ENCODE results near the gene SEC14L6.
"Not testable (repeated sequence)": the region's sequence is repeated elsewhere in the genome, so short reads cannot be mapped to it uniquely, and the experiment has no call there.

SEC14L6 gene

DNA sequence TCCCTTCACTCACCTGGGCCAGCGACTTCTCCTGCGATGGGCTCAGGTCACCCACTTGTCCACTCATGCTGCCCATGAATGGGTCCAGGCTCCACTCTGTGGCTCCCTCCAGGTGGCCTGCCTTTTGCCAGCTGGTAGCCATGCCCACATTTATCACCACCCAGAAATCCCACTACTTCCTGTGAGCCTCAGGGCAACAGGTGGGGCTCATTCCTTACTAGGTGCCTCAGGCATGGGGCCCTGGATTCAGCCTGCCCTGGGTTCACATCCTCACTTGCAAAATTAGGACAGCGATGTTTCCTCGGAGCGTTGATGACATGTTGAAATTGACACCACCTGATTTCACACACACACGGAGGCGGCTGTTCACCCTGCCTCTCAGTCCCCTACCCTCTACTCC lies at the start of gene SEC14L6:
Gene SEC14L6 (minus strand): TSS at position 126 of the 400 bp plus-strand sequence. CDS start 59 bp downstream, at position 67.
- in situ Hi-C loops (cut with HindIII; ENCODE audit: low pct_ligation_motif_present, low pct_unique_long_range_greater_than_20kb, low sequenced_read_pairs) = no loop called here
- no peak for DNase-seq

DNA sequence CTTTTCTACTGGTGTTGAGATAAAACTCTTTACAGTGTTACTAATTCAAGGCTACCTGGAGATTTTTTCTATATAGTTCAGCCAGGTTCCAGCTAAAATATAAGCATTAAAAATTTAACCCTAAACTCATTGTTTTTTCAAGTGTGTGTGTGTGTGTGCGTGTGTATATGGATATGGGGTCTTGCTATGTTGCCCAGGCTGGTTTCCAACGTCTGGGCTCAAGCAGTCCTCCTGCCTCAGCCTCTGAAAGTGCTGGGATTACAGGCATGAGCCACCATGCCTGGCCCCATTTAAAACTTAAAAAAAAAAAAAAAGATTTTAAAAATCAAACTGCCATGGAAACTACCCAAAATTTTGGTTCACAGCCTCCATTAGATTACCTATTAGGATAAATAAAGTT lies 49.7 kb upstream of the SEC14L6 start:
- no peak for DNase-seq
- in situ Hi-C loops (cut with HindIII; ENCODE audit: low pct_ligation_motif_present, low pct_unique_long_range_greater_than_20kb, low sequenced_read_pairs) = no loop called here

DNA sequence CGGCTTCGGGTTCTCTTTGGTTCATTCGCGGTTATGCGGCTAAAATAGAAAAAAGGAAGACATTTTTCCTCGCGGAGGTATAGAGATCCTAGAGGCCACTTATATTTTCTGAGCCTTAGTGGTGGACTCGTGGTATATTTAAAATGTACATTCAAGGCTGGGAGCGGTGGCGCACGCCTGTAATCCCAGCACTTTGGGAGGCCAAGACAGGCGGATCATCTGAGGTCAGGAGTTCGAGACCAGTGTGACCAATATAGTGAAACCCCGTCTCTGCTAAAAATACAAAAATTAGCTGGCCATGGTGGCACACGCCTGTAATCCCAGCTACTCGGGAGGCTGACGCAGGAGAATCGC lies 45.8 kb upstream of the SEC14L6 start:
- in situ Hi-C loops (cut with HindIII; ENCODE audit: low pct_ligation_motif_present, low pct_unique_long_range_greater_than_20kb, low sequenced_read_pairs) = not testable (repeated sequence)

DNA sequence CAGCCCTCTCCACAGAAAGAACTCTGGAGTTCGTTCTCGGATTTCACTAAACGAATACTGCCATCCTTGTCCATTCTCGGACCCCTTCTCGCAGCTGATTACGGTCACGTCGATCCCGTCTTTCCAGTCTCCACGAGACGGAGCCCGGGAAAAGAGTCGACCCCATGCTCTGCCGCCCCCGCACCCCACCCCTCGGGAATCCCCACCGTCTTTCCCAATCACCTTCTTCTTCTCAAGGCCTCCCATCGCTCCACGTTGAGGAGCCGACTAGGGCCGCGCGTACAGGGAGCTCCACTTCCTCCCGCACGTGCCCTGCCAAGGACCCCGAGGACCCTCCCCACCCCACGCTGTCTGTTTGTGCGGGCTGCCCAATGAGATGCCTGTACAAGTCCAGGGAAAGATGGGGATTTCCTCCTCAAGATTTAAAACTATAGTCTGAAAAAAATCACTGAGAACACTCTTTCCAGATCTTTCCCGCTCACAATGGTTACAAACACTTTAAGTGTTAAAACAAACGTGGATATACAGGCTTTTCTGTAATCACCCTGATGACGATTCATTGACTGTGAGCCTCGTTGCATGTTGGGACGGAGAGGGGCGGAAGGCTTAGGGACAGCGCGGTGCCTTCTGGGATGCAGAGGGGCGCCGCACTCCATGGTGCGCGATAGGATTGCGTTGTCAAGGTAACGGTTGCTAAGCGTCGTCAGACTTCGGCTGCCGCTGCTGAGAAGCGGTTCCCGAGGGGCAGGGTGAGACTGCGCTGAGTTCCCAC lies 45.2 kb upstream of the SEC14L6 start, which contains the start of gene PES1:
Gene PES1 (minus strand): TSS at position 323 of the 772 bp plus-strand sequence. CDS start 77 bp downstream, at position 246.
- in situ Hi-C loops (cut with HindIII; ENCODE audit: low pct_ligation_motif_present, low pct_unique_long_range_greater_than_20kb, low sequenced_read_pairs) = no loop called here
- peak; percentile 96 for DNase-seq

More for the DNA sequence above, 45.8 kb upstream of the SEC14L6 start:
- DNase-seq = not testable (repeated sequence)

- in situ Hi-C loops (cut with HindIII; ENCODE audit: low pct_ligation_motif_present, low pct_unique_long_range_greater_than_20kb, low sequenced_read_pairs) = no loop called here
- peak; percentile 11 for DNase-seq
Observed at GRCh38 chr22:30591191-30591587, 44.6 kb upstream of the SEC14L6 start.

GRCh38 chr22:30586414-30586813 lies 39.9 kb upstream of the SEC14L6 start:
- in situ Hi-C loops (cut with HindIII; ENCODE audit: low pct_ligation_motif_present, low pct_unique_long_range_greater_than_20kb, low sequenced_read_pairs) = no loop called here
- no peak for DNase-seq

GRCh38 chr22:30584441-30584840 lies 37.9 kb upstream of the SEC14L6 start:
- in situ Hi-C loops (cut with HindIII; ENCODE audit: low pct_ligation_motif_present, low pct_unique_long_range_greater_than_20kb, low sequenced_read_pairs) = no loop called here
- no peak for DNase-seq

- in situ Hi-C loops (cut with HindIII; ENCODE audit: low pct_ligation_motif_present, low pct_unique_long_range_greater_than_20kb, low sequenced_read_pairs) = no loop called here
- no peak for DNase-seq
Observed at GRCh38 chr22:30582788-30583545, 36.4 kb upstream of the SEC14L6 start.

DNA sequence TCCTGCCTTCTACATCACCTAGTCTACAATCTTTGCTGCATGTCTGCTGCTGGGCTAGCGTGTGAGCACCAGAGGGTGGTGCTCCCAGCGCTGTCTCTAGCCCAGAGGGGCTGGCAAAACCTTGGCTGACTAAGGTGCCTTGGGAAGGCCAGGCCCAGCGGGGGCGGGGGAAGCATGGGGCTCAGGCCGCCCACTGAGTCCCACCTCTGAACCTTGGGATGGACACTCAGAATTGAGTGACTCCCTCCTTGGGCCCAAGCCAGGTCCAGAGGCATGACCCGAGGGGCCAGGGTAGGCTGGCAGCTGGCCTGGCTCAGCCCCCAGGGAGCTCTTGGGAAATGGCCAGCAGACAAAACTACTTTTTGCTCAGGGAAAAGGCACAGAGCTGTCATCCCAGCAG lies 35.5 kb upstream of the SEC14L6 start:
- in situ Hi-C loops (cut with HindIII; ENCODE audit: low pct_ligation_motif_present, low pct_unique_long_range_greater_than_20kb, low sequenced_read_pairs) = no loop called here
- no peak for DNase-seq

GRCh38 chr22:30580896-30581295 lies 34.4 kb upstream of the SEC14L6 start:
- in situ Hi-C loops (cut with HindIII; ENCODE audit: low pct_ligation_motif_present, low pct_unique_long_range_greater_than_20kb, low sequenced_read_pairs) = no loop called here
- no peak for DNase-seq

GRCh38 chr22:30578481-30578880 lies 31.9 kb upstream of the SEC14L6 start:
- DNase-seq = no peak
- in situ Hi-C loops (cut with HindIII; ENCODE audit: low pct_ligation_motif_present, low pct_unique_long_range_greater_than_20kb, low sequenced_read_pairs) = no loop called here

GRCh38 chr22:30575859-30576258 lies 29.3 kb upstream of the SEC14L6 start:
- in situ Hi-C loops (cut with HindIII; ENCODE audit: low pct_ligation_motif_present, low pct_unique_long_range_greater_than_20kb, low sequenced_read_pairs) = no loop called here
- no peak for DNase-seq

- in situ Hi-C loops (cut with HindIII; ENCODE audit: low pct_ligation_motif_present, low pct_unique_long_range_greater_than_20kb, low sequenced_read_pairs) = no loop called here
- peak; percentile 77 for DNase-seq
Observed at GRCh38 chr22:30574997-30575671, 28.6 kb upstream of the SEC14L6 start.

- peak; percentile 69 for DNase-seq
- in situ Hi-C loops (cut with HindIII; ENCODE audit: low pct_ligation_motif_present, low pct_unique_long_range_greater_than_20kb, low sequenced_read_pairs) = no loop called here
Observed at GRCh38 chr22:30574095-30574981, 27.8 kb upstream of the SEC14L6 start, which contains the start of gene GAL3ST1. Gene GAL3ST1 (minus strand): TSS chr22:30574665. CDS start chr22:30557392, 17,273 bp downstream.

DNA sequence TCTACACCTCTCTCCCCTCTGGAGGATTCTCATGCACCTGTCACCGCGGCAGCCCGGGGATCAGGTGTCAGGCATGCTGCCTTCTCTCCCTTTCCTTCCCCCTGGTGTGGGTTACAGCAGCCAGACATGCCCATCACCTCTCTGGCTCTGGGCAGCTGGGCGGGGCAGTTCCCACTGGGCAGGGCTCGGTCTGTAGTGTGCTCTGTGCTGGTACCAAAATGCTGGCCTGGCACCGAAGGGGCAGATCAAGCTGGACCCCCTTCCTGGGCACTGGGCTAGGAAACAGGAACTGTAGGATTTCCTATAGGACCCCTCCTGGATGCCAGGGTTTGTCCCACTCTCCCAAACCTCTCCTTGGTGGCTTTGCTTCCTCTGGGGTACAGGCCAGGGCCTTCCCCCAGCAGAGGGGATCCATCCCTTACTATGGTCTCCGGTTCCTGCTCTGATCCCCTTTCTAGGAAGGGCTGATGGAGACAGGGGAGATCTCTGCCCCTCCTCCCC lies 27.1 kb upstream of the SEC14L6 start:
- peak; percentile 48 for DNase-seq
- in situ Hi-C loops (cut with HindIII; ENCODE audit: low pct_ligation_motif_present, low pct_unique_long_range_greater_than_20kb, low sequenced_read_pairs) = no loop called here

GRCh38 chr22:30572840-30573593 lies 26.5 kb upstream of the SEC14L6 start:
- in situ Hi-C loops (cut with HindIII; ENCODE audit: low pct_ligation_motif_present, low pct_unique_long_range_greater_than_20kb, low sequenced_read_pairs) = no loop called here
- peak; percentile 71 for DNase-seq

DNA sequence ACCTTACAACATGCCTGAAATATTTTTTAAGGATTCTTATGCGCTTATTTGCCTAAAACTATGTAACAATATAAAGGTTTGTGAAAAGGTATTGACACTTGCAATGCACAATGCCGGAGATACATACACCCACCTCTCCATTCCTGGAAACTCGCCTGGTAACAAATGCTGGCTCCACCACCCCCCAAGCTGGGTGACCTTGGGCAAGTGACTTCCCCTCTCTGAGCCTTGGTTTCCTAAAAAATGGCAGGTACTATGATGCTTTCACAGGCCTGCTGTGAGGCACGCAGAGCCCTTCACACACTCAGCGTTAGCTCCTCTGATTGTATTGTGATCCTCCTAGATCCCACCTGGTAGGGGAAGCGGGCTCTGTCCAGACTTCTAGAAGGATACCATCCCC lies 25.7 kb upstream of the SEC14L6 start:
- in situ Hi-C loops (cut with HindIII; ENCODE audit: low pct_ligation_motif_present, low pct_unique_long_range_greater_than_20kb, low sequenced_read_pairs) = no loop called here
- DNase-seq = no peak
